GM19395 (cell line): Measurements from ENCODE around the gene MYH4.

Experiments
- ATAC-seq: cut with Tn5 transposase; IDR thresholded peaks from one replicate; pipeline ENCODE4 v1.9.1; 2021; ENCODE audit warnings: mild to moderate bottlenecking, moderate library complexity; ENCODE audit not compliant: unreplicated experiment

MYH4 gene

GRCh38 chr17:10469459-10469858, at the start of gene MYH4:
MYH4 (minus strand) TSS chr17:10469559; CDS start chr17:10466745, 2,814 bp downstream.
- no peak for ATAC-seq

DNA sequence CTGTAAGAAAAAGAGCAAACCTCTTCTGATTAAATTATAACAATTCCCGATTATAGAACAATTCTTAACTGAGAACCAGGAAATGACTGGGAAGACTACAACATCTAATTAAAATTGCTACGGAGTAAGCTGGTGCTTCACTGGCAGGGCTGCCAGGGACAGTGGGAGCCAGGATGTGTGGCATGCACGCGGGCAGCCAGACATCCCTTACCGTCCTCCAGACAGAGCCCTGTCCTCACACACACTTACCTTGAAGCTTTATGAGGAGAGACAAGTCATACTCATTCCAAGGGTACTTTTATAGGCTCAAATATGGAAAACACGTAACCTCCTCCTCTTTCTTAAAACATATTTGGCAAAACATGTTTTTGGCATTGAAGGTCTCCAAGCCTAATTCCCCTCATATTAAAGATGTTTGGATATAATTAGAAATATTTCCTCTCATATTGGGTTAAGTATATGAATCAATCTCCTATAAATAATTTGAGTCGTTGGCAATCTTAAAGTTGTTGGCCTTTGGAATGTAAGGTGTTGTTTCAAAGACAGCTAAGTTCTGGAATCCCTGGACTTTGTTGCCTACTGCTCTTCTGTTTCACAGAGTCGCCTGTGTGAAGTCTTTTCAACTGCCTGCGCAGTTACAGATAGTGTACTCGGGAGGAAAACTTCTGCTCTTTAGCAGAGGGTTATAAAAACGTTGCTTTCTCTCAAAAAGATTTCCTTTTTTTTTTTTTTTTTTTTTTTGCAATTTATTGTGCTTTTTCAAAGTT, 49.1 kb upstream of the MYH4 start, which contains the start of gene MYH1:
TSS of gene MYH1 (minus strand) at position 272 of the 767 bp plus-strand sequence. CDS start 1,900 bp downstream, outside the sequence.
- no peak for ATAC-seq

DNA sequence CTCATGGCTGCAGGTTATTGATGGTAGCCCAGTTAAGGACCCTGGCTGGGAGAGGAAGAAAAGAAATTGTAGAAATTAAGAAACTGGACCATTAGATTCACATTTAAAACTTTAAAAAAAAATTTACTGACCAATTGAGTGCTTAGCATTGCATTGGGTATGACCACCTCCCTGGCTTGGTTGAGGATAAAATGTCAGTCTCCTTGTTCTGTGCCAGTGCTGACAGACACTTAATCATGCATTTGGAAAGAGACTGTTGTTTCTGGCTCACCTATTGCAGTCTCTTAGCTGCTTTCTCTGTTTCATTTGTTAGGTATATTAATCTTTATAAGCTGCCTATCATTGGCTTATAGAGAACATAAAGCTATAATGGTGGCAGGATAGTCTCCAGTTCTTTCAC, 47.3 kb upstream of the MYH4 start:
- ATAC-seq, result no peak

DNA sequence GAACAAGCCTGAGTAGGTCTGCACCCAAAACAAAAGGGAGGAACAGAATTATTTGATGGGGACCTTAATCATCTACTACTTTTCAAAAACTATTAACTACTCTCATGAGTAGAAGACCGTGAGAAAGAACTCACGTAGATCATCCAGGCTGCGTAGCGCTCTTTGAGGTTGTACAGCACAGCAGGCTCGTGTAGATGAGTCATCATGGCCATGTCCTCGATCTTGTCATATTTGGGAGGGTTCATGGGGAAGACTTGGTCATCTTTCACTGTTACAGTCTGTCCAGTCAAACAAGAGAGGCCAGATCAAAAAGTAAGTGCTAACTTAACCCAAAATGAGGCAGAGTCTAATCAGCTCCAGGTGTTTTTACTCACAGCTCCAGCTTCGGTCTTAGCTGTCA, 46.7 kb upstream of the MYH4 start:
- no peak for ATAC-seq

GRCh38 chr17:10513299-10514067, 44.1 kb upstream of the MYH4 start:
- ATAC-seq, result no peak

DNA sequence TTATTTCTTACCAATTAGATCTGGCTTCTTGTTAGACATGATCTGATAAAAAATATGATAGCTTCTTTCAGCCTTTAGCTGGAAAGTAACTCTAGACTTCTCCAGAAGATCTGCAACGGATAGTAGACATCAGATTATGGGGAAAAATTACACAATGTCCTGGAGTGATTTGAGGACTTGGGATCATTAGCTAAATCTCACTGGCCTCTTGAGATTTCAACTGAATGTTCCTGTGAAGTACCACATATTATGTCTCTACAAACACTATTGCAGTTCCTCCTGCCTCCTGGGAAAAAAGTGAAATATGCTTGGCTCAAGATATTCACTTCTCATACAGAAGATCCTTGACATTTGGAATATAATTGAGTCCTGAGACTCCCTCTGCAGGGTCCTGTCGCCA, 43.5 kb upstream of the MYH4 start:
- ATAC-seq, result no peak

DNA sequence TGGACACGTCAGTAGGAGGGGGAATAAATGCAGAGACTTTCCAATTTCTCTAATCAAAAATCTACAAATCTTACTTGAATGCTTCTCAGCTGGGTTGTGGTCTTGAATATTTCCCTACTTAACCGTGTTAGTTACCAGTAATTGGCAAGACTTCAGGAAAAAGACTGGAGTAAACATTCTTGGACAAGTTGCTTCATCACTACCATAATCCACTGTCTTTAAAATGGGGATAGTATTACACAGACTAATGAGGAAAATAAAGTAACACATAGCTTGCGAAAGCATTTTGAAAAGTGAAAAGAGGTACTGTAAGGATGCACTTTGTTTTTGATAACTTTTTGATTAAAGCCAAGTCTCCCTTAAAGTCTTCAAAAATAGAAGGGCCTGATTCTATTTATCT, 30.6 kb upstream of the MYH4 start:
- no peak for ATAC-seq

DNA sequence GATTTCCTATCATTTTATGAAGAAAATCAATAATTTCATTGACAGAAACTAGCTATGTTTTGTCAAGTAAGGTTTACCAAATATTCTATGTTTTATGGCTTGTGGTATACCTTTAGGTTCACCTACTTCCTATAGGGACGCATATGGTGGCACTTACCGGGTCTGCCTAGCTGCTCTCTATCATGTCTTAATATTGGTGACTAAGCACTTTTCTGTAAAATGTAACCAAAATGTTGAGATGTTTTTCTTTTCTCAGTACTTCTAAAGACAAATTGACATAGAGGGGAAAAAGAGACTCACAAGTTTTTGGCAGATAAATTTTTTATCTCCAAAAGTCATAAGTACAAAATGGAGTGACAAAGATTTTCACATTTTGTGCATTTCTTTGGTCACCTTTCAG, 22.6 kb upstream of the MYH4 start:
- no peak for ATAC-seq

DNA sequence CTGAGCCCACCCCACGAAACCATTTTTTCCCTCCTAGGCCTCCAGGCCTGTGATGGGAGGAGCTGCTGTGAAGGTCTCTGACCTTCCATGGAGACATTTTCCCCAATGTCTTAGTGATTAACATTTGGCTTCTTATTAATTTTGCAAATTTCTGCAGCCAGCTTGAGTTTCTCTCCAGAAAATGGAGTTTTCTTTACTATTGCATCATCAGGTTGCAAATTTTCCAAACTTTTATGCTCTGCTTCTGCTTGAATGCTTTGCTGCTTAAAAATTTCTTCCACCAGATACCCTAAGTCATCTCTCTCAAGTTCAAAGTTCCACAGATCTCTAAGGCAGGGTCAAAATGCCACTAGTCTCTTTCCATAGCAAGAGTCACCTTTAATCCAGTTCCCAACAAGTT, 12.9 kb upstream of the MYH4 start:
- ATAC-seq, result no peak

- ATAC-seq, result no peak
Observed at GRCh38 chr17:10477701-10478100, 8.3 kb upstream of the MYH4 start.

- ATAC-seq, result no peak
Observed at GRCh38 chr17:10474536-10474935, 5.2 kb upstream of the MYH4 start.

- no peak for ATAC-seq
Observed at GRCh38 chr17:10471858-10472257, 2.5 kb upstream of the MYH4 start.

GRCh38 chr17:10463402-10463801, 6.0 kb downstream of the MYH4 start:
- no peak for ATAC-seq

- ATAC-seq, result no peak
Observed at GRCh38 chr17:10460062-10460461, 9.3 kb downstream of the MYH4 start.

DNA sequence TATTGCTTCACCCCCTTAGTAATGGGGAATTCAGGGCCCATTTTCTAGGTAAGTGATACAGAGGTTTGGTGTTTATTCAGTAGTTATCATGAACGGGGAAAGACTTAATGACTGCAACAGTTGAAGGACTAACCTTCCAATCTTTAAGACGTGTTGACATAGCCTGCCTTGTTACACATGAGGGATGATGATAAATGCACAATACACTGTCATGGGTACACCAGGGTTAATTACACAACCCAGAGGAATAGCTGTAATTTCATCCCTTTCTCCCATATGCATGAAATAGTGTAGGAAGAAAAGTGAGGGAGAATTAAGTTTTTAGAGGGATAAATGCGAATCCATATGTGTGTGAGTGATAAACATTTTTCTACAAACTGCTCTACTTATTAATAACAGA, 10.7 kb downstream of the MYH4 start:
- ATAC-seq, result no peak

DNA sequence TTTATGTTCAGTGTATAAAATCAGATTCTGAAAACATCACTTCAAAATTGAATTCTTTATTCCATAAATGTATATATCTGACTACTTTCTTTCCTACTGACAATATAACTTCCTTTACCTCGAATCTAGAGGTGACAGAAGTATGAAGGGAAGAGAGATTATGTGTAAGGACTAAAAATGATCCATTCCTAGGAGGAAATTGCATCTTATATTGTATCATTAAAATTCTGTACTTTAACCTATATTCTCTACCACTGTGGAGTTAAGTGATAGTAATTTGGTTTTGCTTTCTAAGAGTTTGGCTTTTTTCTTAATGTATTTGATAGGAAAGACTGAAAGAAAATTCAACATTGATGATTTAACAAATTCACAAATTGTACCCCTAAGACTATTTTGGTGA, 11.4 kb downstream of the MYH4 start:
- no peak for ATAC-seq

DNA sequence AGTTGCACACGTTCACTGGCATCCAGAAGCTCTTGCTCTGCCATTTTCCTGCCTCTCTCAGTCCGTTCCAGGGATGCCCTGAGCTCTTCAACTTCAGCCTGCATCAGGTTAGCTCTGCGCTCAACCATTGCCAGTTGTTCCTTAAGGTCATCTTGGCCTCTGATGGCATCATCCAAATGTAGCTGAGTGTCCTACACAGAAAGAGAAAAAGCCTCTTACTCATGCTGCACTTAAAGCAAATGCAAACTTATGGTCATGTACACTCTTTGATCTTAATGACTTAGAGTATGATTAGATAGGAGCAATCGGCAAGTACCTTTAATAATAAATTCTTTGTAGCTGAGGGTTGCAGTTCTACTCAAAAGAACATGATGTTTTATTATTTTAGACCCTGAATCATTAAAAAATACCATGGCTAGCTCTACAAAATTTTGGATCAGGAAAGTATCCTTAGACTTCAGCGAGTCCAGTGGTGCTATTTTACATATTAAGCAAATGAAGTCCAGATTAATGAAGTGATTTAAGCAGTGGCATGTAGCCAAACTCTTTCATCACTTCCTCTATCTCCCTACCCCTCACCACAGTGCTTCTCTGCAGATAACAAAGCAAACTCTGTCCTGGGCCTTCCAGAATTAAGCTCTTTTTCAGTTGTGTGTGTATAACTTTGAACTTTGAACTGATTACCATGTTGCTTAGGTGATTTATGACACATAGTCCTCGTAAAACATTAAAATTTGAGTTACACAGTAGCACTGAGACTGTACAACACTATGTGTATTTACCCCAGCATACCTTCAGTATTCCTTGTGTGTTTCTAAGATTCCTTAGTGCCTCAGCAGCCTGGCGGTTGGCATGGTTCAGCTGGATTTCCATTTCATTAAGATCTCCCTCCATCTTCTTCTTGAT, 22.1 kb downstream of the MYH4 start:
- ATAC-seq, result no peak

GRCh38 chr17:10439816-10440215, 29.5 kb downstream of the MYH4 start:
- ATAC-seq, result no peak

GRCh38 chr17:10435096-10435495, 34.3 kb downstream of the MYH4 start:
- ATAC-seq, result no peak

GRCh38 chr17:10429421-10430045, 39.8 kb downstream of the MYH4 start:
- no peak for ATAC-seq

DNA sequence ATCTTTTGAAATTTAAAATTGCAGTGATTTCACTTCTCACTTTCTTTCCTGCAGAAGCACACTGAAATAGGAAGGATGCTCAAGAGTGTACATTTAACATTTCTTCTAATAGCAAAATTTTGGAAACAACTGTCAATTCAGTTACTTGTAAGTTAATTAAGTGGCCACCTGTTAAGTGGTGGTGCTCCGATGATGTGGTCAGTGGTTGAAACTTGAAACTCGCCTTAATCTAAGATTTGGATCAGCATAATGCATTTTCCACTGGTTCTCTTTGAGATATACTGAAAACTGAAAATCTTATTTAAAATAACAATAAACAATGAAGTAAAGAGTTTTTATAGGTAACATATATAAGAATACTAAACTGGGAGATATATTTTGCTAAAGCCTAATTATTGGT, 40.6 kb downstream of the MYH4 start:
- no peak for ATAC-seq
